ENCODE data around the gene SLC6A17. TPM values are rescaled to one million over a fixed set of nuclear protein-coding genes. Genes with fewer than 3 reads are reported as not detected.
A peak's percentile ranks its signal among the peaks of the same experiment; 100 is the strongest.

SLC6A17 gene
- total and polyA plus RNA-seq, 12 donors, result 0.04 to 6.9 (median 1.4) TPM; not detected in 1

DNA sequence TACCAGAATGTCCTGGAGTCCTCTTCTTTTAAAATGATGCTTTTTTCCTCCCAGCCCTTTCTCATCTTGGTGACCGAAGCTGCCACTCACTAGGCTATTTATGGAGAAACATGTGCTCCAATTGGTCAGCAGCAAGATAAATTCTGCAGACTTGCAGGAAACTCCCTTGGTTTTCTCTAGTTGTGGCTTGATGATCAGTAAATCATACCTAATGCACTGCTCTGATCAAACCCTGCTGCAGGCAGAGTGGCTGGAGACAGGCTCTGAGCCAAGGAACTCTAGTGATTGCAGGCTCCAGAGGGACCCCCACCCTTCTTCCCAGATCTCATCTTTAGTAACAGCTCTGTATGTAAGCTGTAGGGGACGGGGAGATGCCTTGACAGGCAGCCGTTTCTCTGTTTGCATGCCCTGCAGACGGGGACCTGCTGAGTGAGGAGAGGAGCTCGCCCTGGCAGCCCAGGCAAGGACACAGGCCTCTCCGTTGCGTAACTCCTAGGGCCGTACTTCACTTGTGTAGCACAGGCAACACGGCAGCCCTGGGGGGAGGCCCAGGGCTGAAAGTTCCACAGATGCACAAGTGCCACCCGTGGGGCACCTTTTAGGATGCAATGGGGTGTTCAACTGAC is 14.5 kb downstream of the SLC6A17 start:
- TF ChIP-seq POLR2A (IDR thresholded peaks at IDR 0.05), result no peak
- TF ChIP-seq, protein P1, sequence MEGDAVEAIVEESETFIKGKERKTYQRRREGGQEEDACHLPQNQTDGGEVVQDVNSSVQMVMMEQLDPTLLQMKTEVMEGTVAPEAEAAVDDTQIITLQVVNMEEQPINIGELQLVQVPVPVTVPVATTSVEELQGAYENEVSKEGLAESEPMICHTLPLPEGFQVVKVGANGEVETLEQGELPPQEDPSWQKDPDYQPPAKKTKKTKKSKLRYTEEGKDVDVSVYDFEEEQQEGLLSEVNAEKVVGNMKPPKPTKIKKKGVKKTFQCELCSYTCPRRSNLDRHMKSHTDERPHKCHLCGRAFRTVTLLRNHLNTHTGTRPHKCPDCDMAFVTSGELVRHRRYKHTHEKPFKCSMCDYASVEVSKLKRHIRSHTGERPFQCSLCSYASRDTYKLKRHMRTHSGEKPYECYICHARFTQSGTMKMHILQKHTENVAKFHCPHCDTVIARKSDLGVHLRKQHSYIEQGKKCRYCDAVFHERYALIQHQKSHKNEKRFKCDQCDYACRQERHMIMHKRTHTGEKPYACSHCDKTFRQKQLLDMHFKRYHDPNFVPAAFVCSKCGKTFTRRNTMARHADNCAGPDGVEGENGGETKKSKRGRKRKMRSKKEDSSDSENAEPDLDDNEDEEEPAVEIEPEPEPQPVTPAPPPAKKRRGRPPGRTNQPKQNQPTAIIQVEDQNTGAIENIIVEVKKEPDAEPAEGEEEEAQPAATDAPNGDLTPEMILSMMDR (IDR thresholded peaks at IDR 0.05), result no peak
- H3K9me3 ChIP-seq (replicated peaks in 1 of 3), result no peaks in the 10 kb centered on the region
- H3K4me3 ChIP-seq, result no peak overlapping the region
- peak; percentile 48 to 88 (median 76) for DNase-seq
- no peaks in the 10 kb centered on the region for H3K4me1 ChIP-seq (replicated peaks in 1 of 2)
- H3K27ac ChIP-seq, result peak overlapping the region in 1 of 5 donors; percentile 60
- WGBS, 4 donors, result 25 to 61% (median 29%) methylated on average over 3 to 10 of the region's 10 CpGs
- intact Hi-C loops (cut with DNase I), result no loop called here
- H3K36me3 ChIP-seq (replicated peaks in 1 of 2), result no peaks in the 10 kb centered on the region
- H3K27me3 ChIP-seq, result no peaks in the 10 kb centered on the region

DNA sequence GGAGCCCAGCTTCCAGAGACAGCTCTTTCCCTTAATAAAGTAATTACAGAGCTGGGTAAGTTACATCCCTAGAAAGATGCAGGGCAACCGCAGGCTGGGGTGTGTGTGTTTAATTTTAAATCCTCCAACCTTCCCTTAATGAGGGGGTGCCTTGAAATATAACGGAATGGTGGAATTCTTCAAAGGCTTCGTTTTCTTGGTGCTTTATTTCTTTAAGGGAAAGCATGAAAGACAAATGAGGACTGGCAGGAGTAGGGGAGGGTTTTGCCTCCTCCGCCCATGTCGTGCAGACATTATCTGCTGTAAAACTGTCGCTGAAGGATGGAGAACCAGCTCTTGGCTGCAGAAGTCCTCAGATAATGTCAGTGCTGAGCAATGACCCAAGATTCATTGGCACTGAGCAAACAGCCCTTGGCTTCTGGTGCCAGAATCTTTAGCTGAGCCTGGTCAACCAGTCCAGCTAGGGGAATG is 15.5 kb downstream of the SLC6A17 start:
- no peak overlapping the region for H3K4me3 ChIP-seq
- no peaks in the 10 kb centered on the region for H3K4me1 ChIP-seq (replicated peaks in 1 of 2)
- H3K27ac ChIP-seq, result peak overlapping the region in 1 of 5 donors; percentile 60
- intact Hi-C loops (cut with DNase I), result no loop called here
- TF ChIP-seq, protein P1 (IDR thresholded peaks at IDR 0.05), result no peak
- peak in 1 of 7 donors; percentile 16 for DNase-seq
- no peaks in the 10 kb centered on the region for H3K27me3 ChIP-seq
- no peaks in the 10 kb centered on the region for H3K9me3 ChIP-seq (replicated peaks in 1 of 3)
- WGBS, 4 donors, result 61 to 71% (median 69%) methylated on average over 6 of the region's 6 CpGs
- no peaks in the 10 kb centered on the region for H3K36me3 ChIP-seq (replicated peaks in 1 of 2)

DNA sequence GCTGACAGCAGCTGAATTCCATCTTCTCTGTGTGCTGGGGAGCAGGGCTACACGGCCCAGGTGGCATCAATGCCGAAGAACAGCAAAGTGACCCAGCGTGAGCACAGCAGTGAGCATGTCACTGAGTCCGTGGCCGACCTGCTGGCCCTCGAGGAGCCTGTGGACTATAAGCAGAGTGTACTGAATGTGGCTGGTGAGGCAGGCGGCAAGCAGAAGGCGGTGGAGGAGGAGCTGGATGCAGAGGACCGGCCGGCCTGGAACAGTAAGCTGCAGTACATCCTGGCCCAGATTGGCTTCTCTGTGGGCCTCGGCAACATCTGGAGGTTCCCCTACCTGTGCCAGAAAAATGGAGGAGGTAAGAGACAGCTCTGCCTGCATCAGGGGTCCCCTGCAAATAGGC is 16.6 kb downstream of the SLC6A17 start:
- no peak overlapping the region for H3K27ac ChIP-seq
- H3K27me3 ChIP-seq, result no peaks in the 10 kb centered on the region
- no peak for TF ChIP-seq POLR2A (IDR thresholded peaks at IDR 0.05)
- TF ChIP-seq, protein P1 (IDR thresholded peaks at IDR 0.05), result no peak
- H3K4me3 ChIP-seq, result no peak overlapping the region
- H3K36me3 ChIP-seq (replicated peaks in 1 of 2), result no peaks in the 10 kb centered on the region
- intact Hi-C loops (cut with DNase I), result no loop called here
- H3K4me1 ChIP-seq (replicated peaks in 1 of 2), result no peaks in the 10 kb centered on the region
- no peak for DNase-seq
- H3K9me3 ChIP-seq (replicated peaks in 1 of 3), result no peaks in the 10 kb centered on the region
- 88 to 91% (median 90%) methylated on average over 8 to 11 of the region's 11 CpGs for WGBS, 4 donors

DNA sequence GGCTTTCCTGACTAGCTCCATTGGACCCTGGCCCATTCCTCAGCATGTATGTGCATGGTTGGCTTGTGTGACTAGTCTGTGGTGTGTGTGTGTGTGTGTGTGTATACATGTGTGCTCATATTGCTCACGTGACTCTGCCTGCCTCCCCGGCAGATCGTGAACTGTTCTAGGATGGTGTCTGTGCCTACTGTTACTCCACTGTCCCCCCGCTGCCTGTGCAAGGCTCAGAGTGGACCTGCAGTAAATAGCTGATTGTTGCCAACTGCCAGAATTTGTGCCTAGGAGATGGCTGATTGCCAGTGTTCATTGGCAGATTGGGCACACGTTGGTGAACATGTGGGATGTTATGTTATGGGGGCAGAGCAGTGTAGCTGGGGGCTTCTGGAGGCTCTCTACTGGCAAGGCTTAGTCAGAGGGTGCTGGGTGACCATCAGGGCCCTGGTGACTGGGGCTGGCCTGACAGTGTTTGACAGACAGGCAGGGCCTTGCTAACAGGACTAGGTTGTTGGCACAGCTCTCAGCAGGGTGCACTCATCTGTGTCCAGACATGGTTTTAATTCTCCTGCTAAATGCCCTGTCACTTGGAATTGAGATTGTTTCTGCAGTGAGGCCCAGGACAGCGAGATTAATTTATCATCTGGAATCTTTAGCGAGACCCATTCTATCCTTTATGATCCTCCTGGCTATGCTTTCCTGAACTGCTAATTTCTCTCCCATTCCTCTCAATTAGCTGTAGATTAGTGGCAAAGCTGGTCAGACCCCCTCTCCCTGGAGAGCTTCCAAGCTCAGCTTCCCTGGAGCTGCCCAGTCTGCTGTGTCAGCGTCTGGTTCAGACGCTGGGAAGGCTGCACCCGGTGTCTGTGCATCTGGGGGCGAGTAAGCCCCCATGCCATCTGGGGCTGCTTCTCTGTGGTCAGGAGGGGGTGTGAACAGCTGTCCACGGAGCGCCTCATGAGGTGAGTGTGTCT is 20.8 kb downstream of the SLC6A17 start:
- intact Hi-C loops (cut with DNase I), result no loop called here
- H3K27ac ChIP-seq, result no peak overlapping the region
- no peaks in the 10 kb centered on the region for H3K36me3 ChIP-seq (replicated peaks in 1 of 2)
- no peak for DNase-seq
- no peaks in the 10 kb centered on the region for H3K9me3 ChIP-seq (replicated peaks in 1 of 3)
- no peak overlapping the region for H3K4me3 ChIP-seq
- TF ChIP-seq, protein P1 (IDR thresholded peaks at IDR 0.05), result no peak
- no peak for TF ChIP-seq POLR2A (IDR thresholded peaks at IDR 0.05)
- H3K4me1 ChIP-seq (replicated peaks in 1 of 2), result no peaks in the 10 kb centered on the region
- peaks cover 17% of the 10 kb centered on the region for H3K27me3 ChIP-seq
- WGBS, 4 donors, result 57 to 68% (median 63%) methylated on average over 6 to 13 of the region's 13 CpGs

Data from adrenal gland (tissue), 12 donors.